GM12864 (cell line): ENCODE measurements around the gene OR4X2.

Source experiments
- DNase-seq: peaks from one replicate; pipeline ENCODE4 v3.0.0-alpha.2; 2011; ENCODE audit warnings: low read depth
- H3K4me3 ChIP-seq: 2 replicates; pipeline ENCODE4 v1.5.1; 2011; ENCODE audit warnings: mild to moderate bottlenecking, low read depth, low read length, control low read depth
- TF ChIP-seq, protein P1 (sequence below): IDR thresholded peaks from 2 replicates; pipeline ENCODE4 v1.5.1; 2011; ENCODE audit warnings: low read depth, mild to moderate bottlenecking, moderate library complexity, low read length, control low read depth, inconsistent platforms; ENCODE audit errors: missing control alignments

The OR4X2 gene

GRCh38 chr11:48248902-48249301, 4.0 kb downstream of the OR4X2 start:
- TF ChIP-seq, protein P1, sequence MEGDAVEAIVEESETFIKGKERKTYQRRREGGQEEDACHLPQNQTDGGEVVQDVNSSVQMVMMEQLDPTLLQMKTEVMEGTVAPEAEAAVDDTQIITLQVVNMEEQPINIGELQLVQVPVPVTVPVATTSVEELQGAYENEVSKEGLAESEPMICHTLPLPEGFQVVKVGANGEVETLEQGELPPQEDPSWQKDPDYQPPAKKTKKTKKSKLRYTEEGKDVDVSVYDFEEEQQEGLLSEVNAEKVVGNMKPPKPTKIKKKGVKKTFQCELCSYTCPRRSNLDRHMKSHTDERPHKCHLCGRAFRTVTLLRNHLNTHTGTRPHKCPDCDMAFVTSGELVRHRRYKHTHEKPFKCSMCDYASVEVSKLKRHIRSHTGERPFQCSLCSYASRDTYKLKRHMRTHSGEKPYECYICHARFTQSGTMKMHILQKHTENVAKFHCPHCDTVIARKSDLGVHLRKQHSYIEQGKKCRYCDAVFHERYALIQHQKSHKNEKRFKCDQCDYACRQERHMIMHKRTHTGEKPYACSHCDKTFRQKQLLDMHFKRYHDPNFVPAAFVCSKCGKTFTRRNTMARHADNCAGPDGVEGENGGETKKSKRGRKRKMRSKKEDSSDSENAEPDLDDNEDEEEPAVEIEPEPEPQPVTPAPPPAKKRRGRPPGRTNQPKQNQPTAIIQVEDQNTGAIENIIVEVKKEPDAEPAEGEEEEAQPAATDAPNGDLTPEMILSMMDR: no peak
- H3K4me3 ChIP-seq: no peak overlapping the region
- no peak for DNase-seq

- no peak for DNase-seq
- no peak overlapping the region for H3K4me3 ChIP-seq
- TF ChIP-seq, protein P1: no peak
Measured at GRCh38 chr11:48261600-48261999, 16.7 kb downstream of the OR4X2 start.

DNA sequence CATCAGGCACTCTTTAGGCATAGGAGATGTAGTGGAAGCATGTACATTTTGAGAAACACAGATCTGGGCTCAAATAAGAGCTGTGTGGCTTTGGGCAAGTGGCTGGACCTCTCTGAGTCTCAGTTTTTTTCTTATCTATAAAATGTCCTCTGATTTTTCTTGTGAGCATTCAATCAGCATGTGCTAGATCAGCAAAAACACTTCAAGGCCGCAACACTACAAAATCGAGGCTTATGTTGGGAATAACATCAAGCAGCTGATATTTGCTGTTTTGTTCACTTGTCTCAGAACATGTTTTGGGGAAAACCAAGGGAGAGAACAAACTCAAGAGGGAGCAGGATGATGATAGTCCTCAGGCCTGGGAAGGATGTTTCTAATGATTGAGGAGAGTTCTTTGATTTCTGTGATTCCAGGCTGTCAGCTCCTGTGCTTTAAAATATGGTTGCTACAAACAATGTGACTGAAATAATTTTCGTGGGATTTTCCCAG, 18.6 kb downstream of the OR4X2 start, which contains the start of gene OR4X1:
TSS of gene OR4X1 (plus strand) at position 439 of the 489 bp plus-strand sequence. CDS start at position 439, 0 bp downstream.
- no peak within 1 kb of the TSS for H3K4me3 ChIP-seq
- TF ChIP-seq, protein P1: no peak
- DNase-seq: no peak

DNA sequence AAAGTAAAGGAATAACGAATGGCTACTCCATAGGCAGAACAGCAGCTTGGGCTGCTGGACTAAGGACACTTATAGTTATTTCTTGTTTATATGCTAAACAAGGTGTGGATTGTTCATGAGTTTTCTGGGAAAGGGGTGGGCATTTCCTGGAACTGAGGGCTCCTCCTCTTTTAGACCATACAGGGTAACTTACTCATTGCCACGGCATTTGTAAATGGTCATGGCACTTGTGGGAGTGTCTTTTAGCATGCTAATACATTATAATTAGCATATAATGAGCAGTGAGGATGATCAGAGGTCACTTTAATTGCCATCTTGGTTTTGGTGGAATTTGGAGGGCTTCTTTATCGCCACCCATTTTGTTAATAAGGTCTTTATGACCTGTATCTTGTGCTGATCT, 25.7 kb downstream of the OR4X2 start:
- no peak overlapping the region for H3K4me3 ChIP-seq
- TF ChIP-seq, protein P1: no peak
- DNase-seq: no peak

- no peak for DNase-seq
- TF ChIP-seq, protein P1: no peak
- no peak overlapping the region for H3K4me3 ChIP-seq
Measured at GRCh38 chr11:48272606-48273005, 27.7 kb downstream of the OR4X2 start.
